Fibroblast of lung (primary cell): ENCODE data around the gene ALDH4A1. TPM values are rescaled to one million over a fixed set of nuclear protein-coding genes. Genes with fewer than 3 reads are reported as not detected.

Source experiments
- DNase-seq, 2 donors: peaks; one replicate each; pipeline versions ENCODE4 v3.0.0 to v3.0.0-alpha.2; 2010; ENCODE audit warnings: low read depth in 2 of 2
- H2AFZ ChIP-seq: 2 replicates; pipeline ENCODE4 v1.5.1; 2012; ENCODE audit warnings: low read length, control low read depth, inconsistent platforms
- H3K27ac ChIP-seq: 2 replicates; pipeline ENCODE4 v1.5.1; 2011; ENCODE audit warnings: low read length, control low read depth; ENCODE audit not compliant: insufficient read depth
- H3K27me3 ChIP-seq: 2 replicates; pipeline ENCODE4 v1.5.1; 2011; ENCODE audit warnings: mild to moderate bottlenecking, low read length; ENCODE audit not compliant: control insufficient read depth, insufficient read depth
- H3K36me3 ChIP-seq: 2 replicates; pipeline ENCODE4 v1.5.1; 2011; ENCODE audit warnings: low read length; ENCODE audit not compliant: control insufficient read depth, insufficient read depth
- H3K4me1 ChIP-seq: 2 replicates; pipeline ENCODE4 v1.5.1; 2011; ENCODE audit warnings: low read length; ENCODE audit not compliant: control insufficient read depth, insufficient read depth; ENCODE audit errors: extremely low read depth
- H3K4me2 ChIP-seq: 2 replicates; pipeline ENCODE4 v1.5.1; 2011; ENCODE audit warnings: low read length, control low read depth; ENCODE audit not compliant: insufficient read depth; ENCODE audit errors: extremely low read depth
- H3K4me3 ChIP-seq, 4 experiments: fragments of 200-600 bp in 1 of 4; sonication (generic) in 1 of 4; replicated peaks in 1 of 4; 2 replicates each; pipeline ENCODE4 v1.5.1; 2011 to 2016; ENCODE audit warnings: low read length in 4 of 4, low read depth in 3 of 4, mild to moderate bottlenecking in 3 of 4, control low read depth in 2 of 4, inconsistent platforms in 1 of 4, mixed read lengths in 1 of 4; ENCODE audit not compliant: insufficient read depth in 1 of 4; ENCODE audit errors: control extremely low read depth in 1 of 4
- H3K79me2 ChIP-seq: 2 replicates; pipeline ENCODE4 v1.5.1; 2012; ENCODE audit warnings: mild to moderate bottlenecking, low read length, inconsistent platforms; ENCODE audit not compliant: control insufficient read depth, insufficient read depth
- H3K9ac ChIP-seq: 2 replicates; pipeline ENCODE4 v1.5.1; 2011; ENCODE audit warnings: mild to moderate bottlenecking, low read length, control low read depth; ENCODE audit not compliant: insufficient read depth
- H3K9me3 ChIP-seq: 2 replicates; pipeline ENCODE4 v1.5.1; 2012; ENCODE audit warnings: low read depth, low read length; ENCODE audit not compliant: control insufficient read depth, insufficient read depth
- H4K20me1 ChIP-seq: 2 replicates; pipeline ENCODE4 v1.5.1; 2011; ENCODE audit warnings: low read length; ENCODE audit not compliant: control insufficient read depth, insufficient read depth; ENCODE audit errors: extremely low read depth
- EZH2 ChIP-seq: IDR thresholded peaks from 2 replicates; pipeline ENCODE4 v1.5.1; 2012; ENCODE audit warnings: low read length, control low read depth, mild to moderate bottlenecking; ENCODE audit errors: missing control alignments
- polyA plus RNA-seq, 2 donors: library from polyadenylated mRNA; depleted of rRNA in 1 of 2; stranded (reverse) in 1 of 2; unstranded in 1 of 2; fragments of >200 nt; gene quantifications; 2 replicates each; pipeline ENCODE4 v1.2.1, GENCODE V29; 2011 to 2012; ENCODE audit warnings: missing spikeins in 1 of 2
- total RNA-seq: library from RNA; depleted of rRNA; stranded (reverse); fragments of >200 nt; gene quantifications from 2 replicates; pipeline ENCODE4 v1.2.1, GENCODE V29; 2014
- TF ChIP-seq, protein P1 (sequence below), 2 donors: IDR thresholded peaks in 1 of 2; conservative IDR thresholded peaks in 1 of 2; 1 replicate in 1 of 2; 2 replicates in 1 of 2; pipeline ENCODE4 v1.5.1; 2011 to 2012; ENCODE audit warnings: low read length in 2 of 2, control low read depth in 1 of 2, inconsistent platforms in 1 of 2, low read depth in 1 of 2, mild to moderate bottlenecking in 1 of 2

The ALDH4A1 gene
- total and polyA plus RNA-seq, 2 donors (not counting 1 experiment from before 2014, with no cell fraction given) = 6.9 to 11.9 TPM

DNA sequence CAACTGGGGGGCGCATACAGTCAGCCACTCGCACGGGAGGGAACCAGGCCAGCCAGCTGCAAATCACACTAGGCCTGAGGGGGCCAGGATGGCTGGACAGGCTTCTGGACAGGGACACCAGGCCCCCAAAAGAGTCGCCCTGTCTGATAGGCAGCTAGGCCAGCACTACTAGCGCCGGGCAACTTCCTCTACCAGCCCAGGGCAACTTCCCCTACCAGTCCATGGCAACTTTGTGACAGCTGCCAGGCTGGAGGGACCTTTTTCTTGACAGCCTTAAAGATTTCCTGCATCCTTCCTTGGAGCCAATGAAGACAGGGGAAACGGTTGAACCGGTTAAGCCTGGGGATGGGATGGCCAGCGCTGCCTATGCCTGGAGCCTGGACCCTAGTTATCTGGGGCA lies 49.1 kb upstream of the ALDH4A1 start:
- TF ChIP-seq, protein P1, sequence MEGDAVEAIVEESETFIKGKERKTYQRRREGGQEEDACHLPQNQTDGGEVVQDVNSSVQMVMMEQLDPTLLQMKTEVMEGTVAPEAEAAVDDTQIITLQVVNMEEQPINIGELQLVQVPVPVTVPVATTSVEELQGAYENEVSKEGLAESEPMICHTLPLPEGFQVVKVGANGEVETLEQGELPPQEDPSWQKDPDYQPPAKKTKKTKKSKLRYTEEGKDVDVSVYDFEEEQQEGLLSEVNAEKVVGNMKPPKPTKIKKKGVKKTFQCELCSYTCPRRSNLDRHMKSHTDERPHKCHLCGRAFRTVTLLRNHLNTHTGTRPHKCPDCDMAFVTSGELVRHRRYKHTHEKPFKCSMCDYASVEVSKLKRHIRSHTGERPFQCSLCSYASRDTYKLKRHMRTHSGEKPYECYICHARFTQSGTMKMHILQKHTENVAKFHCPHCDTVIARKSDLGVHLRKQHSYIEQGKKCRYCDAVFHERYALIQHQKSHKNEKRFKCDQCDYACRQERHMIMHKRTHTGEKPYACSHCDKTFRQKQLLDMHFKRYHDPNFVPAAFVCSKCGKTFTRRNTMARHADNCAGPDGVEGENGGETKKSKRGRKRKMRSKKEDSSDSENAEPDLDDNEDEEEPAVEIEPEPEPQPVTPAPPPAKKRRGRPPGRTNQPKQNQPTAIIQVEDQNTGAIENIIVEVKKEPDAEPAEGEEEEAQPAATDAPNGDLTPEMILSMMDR (conservative IDR thresholded peaks at IDR 0.05 in 1 of 2, IDR thresholded peaks at IDR 0.05 in 1 of 2; ENCODE audit: low read depth in 1 of 2, low read length in 2 of 2) = no peak
- no peak for TF ChIP-seq EZH2
- Histone ChIP-seq H4K20me1 (no peaks in the 10 kb centered on the region), H2AFZ (no peak overlapping the region), H3K36me3 (no peaks in the 10 kb centered on the region), H3K4me3 (no peak overlapping the region), H3K4me1 (peaks cover 42% of the 10 kb centered on the region), H3K27ac (peak overlapping the region; percentile 97), H3K79me2 (peaks cover 86% of the 10 kb centered on the region), H3K4me2 (peak overlapping the region; percentile 100), H3K27me3 (no peaks in the 10 kb centered on the region), H3K9me3 (no peaks in the 10 kb centered on the region), H3K9ac (no peak overlapping the region)
- DNase-seq = no peak

DNA sequence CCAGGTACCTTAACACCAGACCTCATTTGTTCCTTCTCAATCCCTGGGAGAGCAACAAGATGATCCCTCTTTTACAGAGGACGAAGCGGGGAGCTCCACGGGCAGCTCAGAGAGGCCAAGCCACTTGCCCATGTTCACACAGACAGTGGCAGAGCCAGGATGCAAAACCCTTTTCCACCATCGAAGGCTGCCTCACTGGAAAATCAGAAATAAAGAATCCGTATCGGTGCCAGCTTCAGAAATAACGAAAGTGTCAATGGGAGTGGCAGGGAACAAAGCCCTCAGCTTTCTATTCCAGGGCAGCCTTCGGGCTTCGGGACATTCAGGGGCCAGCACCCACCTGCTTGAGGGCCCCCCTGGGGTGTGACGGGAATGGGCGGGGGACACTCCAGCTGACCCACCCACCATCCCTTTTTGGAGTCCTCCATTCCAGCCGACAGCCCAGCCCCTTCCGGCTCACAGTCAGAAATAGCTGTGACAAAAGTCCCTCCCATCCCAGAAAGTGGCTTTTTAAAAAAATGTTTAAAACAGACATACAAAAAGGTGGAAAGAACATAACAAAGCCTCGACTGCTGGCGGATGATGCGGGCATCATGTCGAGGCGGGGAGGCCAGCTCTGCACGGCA lies 48.2 kb upstream of the ALDH4A1 start:
- Histone ChIP-seq H3K79me2 (peaks cover 88% of the 10 kb centered on the region), H3K27me3 (no peaks in the 10 kb centered on the region), H2AFZ (no peak overlapping the region), H3K4me2 (peak overlapping the region; percentile 100), H3K9ac (peak overlapping the region; percentile 70), H3K4me1 (peaks cover 48% of the 10 kb centered on the region), H4K20me1 (no peaks in the 10 kb centered on the region), H3K27ac (peak overlapping the region; percentile 97), H3K4me3 (peak overlapping the region; percentile 10 to 50 (median 35)), H3K9me3 (no peaks in the 10 kb centered on the region), H3K36me3 (no peaks in the 10 kb centered on the region)
- TF ChIP-seq EZH2 = no peak
- TF ChIP-seq, protein P1 (conservative IDR thresholded peaks at IDR 0.05 in 1 of 2, IDR thresholded peaks at IDR 0.05 in 1 of 2; ENCODE audit: low read depth in 1 of 2, low read length in 2 of 2) = no peak
- no peak for DNase-seq

DNA sequence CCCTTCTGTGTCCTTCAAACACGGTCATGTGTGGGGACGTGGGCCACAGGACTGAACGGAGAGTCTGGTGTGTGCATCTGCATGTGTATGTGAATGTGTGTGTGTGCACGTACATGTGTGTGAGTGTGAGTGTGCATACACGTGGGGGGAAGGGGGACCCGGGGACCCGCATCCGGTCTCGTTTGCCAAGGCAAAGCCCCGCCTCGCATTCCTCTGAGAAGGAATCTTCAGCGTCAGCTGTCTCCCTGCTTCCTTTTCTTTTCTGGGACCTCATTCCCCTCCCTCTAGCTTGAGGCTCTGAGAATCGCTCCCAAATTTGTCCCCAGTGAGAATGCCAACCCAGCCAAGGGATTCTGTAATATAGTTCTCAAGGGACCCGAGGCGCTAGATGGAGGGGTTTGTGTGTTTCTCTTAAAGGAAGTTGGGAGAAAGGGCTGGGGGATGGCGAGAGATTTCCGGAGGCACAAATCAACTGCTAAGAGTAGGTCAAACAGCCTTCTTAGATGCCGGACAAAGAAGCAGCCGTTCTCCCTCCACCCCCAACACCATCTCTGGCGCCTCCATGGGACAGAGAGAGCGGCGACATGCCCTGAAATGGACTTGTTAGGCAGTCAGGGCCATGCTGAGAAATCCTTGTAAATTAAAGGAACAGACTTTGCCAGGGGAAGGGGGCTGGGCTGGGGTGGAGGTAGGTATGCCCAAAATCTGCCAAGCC lies 47.5 kb upstream of the ALDH4A1 start:
- DNase-seq = peak; percentile 61 to 72
- peak overlapping the region; percentile 100 for H3K4me2 ChIP-seq
- H3K79me2 ChIP-seq = peaks cover 87% of the 10 kb centered on the region
- no peaks in the 10 kb centered on the region for H4K20me1 ChIP-seq
- peaks cover 53% of the 10 kb centered on the region for H3K4me1 ChIP-seq
- no peaks in the 10 kb centered on the region for H3K9me3 ChIP-seq
- peak overlapping the region; percentile 18 to 50 (median 35) for H3K4me3 ChIP-seq
- H3K9ac ChIP-seq = peak overlapping the region; percentile 70
- H3K27me3 ChIP-seq = no peaks in the 10 kb centered on the region
- no peak for TF ChIP-seq EZH2
- TF ChIP-seq, protein P1 (conservative IDR thresholded peaks at IDR 0.05 in 1 of 2, IDR thresholded peaks at IDR 0.05 in 1 of 2; ENCODE audit: low read depth in 1 of 2, low read length in 2 of 2) = peak; percentile 14 to 24
- no peaks in the 10 kb centered on the region for H3K36me3 ChIP-seq
- H3K27ac ChIP-seq = peak overlapping the region; percentile 97
- peak overlapping the region; percentile 59 for H2AFZ ChIP-seq
